MCF 10A (cell line): Measurements from ENCODE around the gene UBP1. TPM values are rescaled to one million over a fixed set of nuclear protein-coding genes. Genes with fewer than 3 reads are reported as not detected.
A peak's percentile ranks its signal among the peaks of the same experiment; 100 is the strongest.

Source experiments
- BruUV-seq: library from RNA; stranded (reverse); fragments of 400-500 nt; replicated peaks from 2 replicates; lab custom pipeline; 2021; lab: Mats Ljungman, UMichigan
- CTCF ChIA-PET: fragments of 300-600 bp; sonication (Branson Sonifier 250); formaldehyde crosslinking; extraction: SDS; loops from one replicate; lab custom pipeline; 2021; ENCODE audit warnings: antibody characterized with exemption, inconsistent platforms; lab: Yijun Ruan, JAX
- POLR2A ChIA-PET: fragments of 300-600, 350-650 bp; sonication (Branson Sonifier 250); formaldehyde crosslinking; extraction: SDS; loops from one replicate; lab custom pipeline; 2020; ENCODE audit warnings: antibody characterized with exemption, inconsistent platforms; lab: Yijun Ruan, JAX
- DNase-seq: peaks from one replicate; pipeline ENCODE4 v3.0.0-alpha.2; 2018; ENCODE audit not compliant: unreplicated experiment
- H3K27ac Mint-ChIP-seq: one replicate; pipeline ENCODE4 v1.8.0; 2022; ENCODE audit warnings: mild to moderate bottlenecking, low read depth, mixed read lengths; ENCODE audit not compliant: unreplicated experiment
- H3K27me3 Mint-ChIP-seq: one replicate; pipeline ENCODE4 v1.8.0; 2022; ENCODE audit warnings: mixed read lengths; ENCODE audit not compliant: insufficient read depth, unreplicated experiment
- H3K36me3 Mint-ChIP-seq: one replicate; pipeline ENCODE4 v1.8.0; 2022; ENCODE audit warnings: mild to moderate bottlenecking, moderate library complexity, mixed read lengths; ENCODE audit not compliant: insufficient read depth, unreplicated experiment
- H3K4me1 Mint-ChIP-seq: one replicate; pipeline ENCODE4 v1.8.0; 2022; ENCODE audit warnings: mixed read lengths; ENCODE audit not compliant: insufficient read depth, unreplicated experiment
- H3K4me3 Mint-ChIP-seq: one replicate; pipeline ENCODE4 v1.8.0; 2022; ENCODE audit warnings: mild to moderate bottlenecking, moderate library complexity, mixed read lengths; ENCODE audit not compliant: unreplicated experiment
- H3K9me3 Mint-ChIP-seq: one replicate; pipeline ENCODE4 v1.8.0; 2022; ENCODE audit warnings: mixed read lengths; ENCODE audit not compliant: unreplicated experiment
- intact Hi-C: fragments of 100-400 bp; cut with micrococcal nuclease; formaldehyde crosslinking; loops from 2 replicates; pipeline ENCODE4 v1.14.1; 2022
- total RNA-seq: library from RNA; stranded (reverse); gene quantifications from 2 replicates; pipeline ENCODE4 v1.2.3, GENCODE V29; 2022
- TF ChIP-seq, protein P1 (sequence below): fragments of 200-600 bp; IDR thresholded peaks from one replicate; pipeline ENCODE4 v1.8.0; 2022; ENCODE audit warnings: antibody characterized with exemption, mild to moderate bottlenecking; ENCODE audit not compliant: unreplicated experiment

The UBP1 gene
- total RNA-seq, 1 experiment from 2014 or later = 72.6 TPM

DNA sequence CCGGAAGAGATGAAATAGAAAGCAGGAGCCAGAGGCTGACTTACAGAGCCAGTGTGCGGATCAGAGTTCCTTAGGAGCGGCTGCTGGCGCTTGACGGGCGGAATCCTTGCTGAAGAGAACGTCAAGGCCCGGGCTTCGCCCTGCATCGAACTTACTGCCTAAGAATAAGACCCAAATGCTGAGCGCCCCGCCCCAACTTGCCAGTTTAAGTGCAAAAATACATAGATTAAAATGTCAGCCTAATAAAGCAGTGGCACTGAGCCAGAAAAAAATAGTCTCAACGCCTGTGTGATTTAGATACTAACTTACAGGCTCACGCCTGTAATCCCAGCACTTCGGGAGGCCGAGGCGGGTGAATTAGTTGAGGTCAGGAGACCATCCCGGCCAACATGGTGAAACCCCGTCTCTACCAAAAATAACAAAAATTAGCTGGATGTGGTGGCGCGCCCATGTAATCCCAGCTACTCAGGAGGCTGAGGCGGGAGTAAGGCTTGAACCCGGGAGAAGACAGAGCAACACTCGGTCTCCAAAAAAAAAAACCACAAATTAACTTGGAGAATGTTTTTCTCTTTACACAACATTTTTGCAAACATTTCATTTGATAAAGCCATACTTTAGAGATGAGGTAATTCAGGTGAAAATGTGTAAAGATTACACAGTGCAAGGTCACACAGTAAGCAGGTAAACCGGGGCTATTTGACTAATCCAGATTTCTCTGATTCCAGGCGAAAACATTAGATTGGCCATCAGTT is 1.2 kb upstream of the UBP1 start:
- Mint-ChIP-seq H3K4me3 (peak overlapping the region; percentile 99), H3K27me3 (no peaks in the 10 kb centered on the region), H3K36me3 (no peaks in the 10 kb centered on the region), H3K27ac (peak overlapping the region; percentile 99), H3K9me3 (no peaks in the 10 kb centered on the region), H3K4me1 (peaks cover 14% of the 10 kb centered on the region)
- ChIA-PET POLR2A (interaction anchor here (0.6 to 7.0 kb wide), 23 partner anchors 13 to 733 kb away, joined by 3 to 135 read pairs (median 4); partner anchors contain the start of gene PDCD6IP), CTCF (interaction anchor here (1.0 to 1.3 kb wide), 3 partner anchors 12 to 25 kb away, joined by 3 to 5 read pairs (median 4); no protein-coding TSS in a partner anchor)
- intact Hi-C loops = no loop called here
- TF ChIP-seq, protein P1, sequence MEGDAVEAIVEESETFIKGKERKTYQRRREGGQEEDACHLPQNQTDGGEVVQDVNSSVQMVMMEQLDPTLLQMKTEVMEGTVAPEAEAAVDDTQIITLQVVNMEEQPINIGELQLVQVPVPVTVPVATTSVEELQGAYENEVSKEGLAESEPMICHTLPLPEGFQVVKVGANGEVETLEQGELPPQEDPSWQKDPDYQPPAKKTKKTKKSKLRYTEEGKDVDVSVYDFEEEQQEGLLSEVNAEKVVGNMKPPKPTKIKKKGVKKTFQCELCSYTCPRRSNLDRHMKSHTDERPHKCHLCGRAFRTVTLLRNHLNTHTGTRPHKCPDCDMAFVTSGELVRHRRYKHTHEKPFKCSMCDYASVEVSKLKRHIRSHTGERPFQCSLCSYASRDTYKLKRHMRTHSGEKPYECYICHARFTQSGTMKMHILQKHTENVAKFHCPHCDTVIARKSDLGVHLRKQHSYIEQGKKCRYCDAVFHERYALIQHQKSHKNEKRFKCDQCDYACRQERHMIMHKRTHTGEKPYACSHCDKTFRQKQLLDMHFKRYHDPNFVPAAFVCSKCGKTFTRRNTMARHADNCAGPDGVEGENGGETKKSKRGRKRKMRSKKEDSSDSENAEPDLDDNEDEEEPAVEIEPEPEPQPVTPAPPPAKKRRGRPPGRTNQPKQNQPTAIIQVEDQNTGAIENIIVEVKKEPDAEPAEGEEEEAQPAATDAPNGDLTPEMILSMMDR = no peak
- no peak for DNase-seq
- TSS peak; percentile 95 for BruUV-seq

GRCh38 chr3:33439546-33440327 is 468 bp downstream of the UBP1 start:
- Mint-ChIP-seq H3K27ac (peak overlapping the region; percentile 99), H3K27me3 (no peaks in the 10 kb centered on the region), H3K9me3 (no peaks in the 10 kb centered on the region), H3K4me1 (peaks cover 14% of the 10 kb centered on the region), H3K36me3 (no peaks in the 10 kb centered on the region), H3K4me3 (peak overlapping the region; percentile 99)
- ChIA-PET POLR2A (interaction anchor here (0.6 to 7.0 kb wide), 25 partner anchors 12 to 755 kb away, joined by 3 to 135 read pairs (median 5); partner anchors contain the start of genes CNOT10 and PDCD6IP), CTCF (interaction anchor here (0.7 to 2.9 kb wide), 6 partner anchors 12 to 348 kb away, joined by 3 to 12 read pairs (median 4); no protein-coding TSS in a partner anchor)
- TF ChIP-seq, protein P1 = peak; percentile 30
- no TSS peak for BruUV-seq
- intact Hi-C loops = loop anchor here (1.0 to 10.0 kb wide), 4 partner anchors 47 to 345 kb away; no protein-coding TSS in a partner anchor
- DNase-seq = peak; percentile 39

- Mint-ChIP-seq H3K27me3 (no peaks in the 10 kb centered on the region), H3K27ac (peak overlapping the region; percentile 90), H3K9me3 (no peaks in the 10 kb centered on the region), H3K36me3 (no peaks in the 10 kb centered on the region), H3K4me1 (peaks cover 14% of the 10 kb centered on the region), H3K4me3 (peak overlapping the region; percentile 99)
- TF ChIP-seq, protein P1 = no peak
- ChIA-PET POLR2A (interaction anchor here (0.6 to 7.0 kb wide), 14 partner anchors 11 to 360 kb away, joined by 3 to 135 read pairs (median 4); partner anchors contain the start of gene PDCD6IP), CTCF (interaction anchor here (0.6 to 2.9 kb wide), 8 partner anchors 11 to 348 kb away, joined by 3 to 12 read pairs (median 4); no protein-coding TSS in a partner anchor)
- peak; percentile 27 for DNase-seq
- intact Hi-C loops = loop anchor here (5.0 to 10.0 kb wide), 3 partner anchors 47 to 346 kb away; no protein-coding TSS in a partner anchor
- BruUV-seq = TSS peak; percentile 27
Observed at GRCh38 chr3:33438881-33439545, 1.2 kb downstream of the UBP1 start.
